RPMI7951 (cell line): Measurements from ENCODE around the gene RELT. TPM values are rescaled to one million over a fixed set of nuclear protein-coding genes. Genes with fewer than 3 reads are reported as not detected.

Source experiments
- DNase-seq: peaks from one replicate; pipeline ENCODE4 v3.0.0-alpha.2; 2012; ENCODE audit warnings: low read depth
- total RNA-seq: library from RNA; depleted of rRNA; stranded (reverse); fragments of >200 nt; shearing (Covaris generic); gene quantifications from 2 replicates; pipeline ENCODE4 v1.2.3, GENCODE V29; 2014

RELT gene
- total RNA-seq, 1 experiment from 2014 or later: 4.2 TPM

DNA sequence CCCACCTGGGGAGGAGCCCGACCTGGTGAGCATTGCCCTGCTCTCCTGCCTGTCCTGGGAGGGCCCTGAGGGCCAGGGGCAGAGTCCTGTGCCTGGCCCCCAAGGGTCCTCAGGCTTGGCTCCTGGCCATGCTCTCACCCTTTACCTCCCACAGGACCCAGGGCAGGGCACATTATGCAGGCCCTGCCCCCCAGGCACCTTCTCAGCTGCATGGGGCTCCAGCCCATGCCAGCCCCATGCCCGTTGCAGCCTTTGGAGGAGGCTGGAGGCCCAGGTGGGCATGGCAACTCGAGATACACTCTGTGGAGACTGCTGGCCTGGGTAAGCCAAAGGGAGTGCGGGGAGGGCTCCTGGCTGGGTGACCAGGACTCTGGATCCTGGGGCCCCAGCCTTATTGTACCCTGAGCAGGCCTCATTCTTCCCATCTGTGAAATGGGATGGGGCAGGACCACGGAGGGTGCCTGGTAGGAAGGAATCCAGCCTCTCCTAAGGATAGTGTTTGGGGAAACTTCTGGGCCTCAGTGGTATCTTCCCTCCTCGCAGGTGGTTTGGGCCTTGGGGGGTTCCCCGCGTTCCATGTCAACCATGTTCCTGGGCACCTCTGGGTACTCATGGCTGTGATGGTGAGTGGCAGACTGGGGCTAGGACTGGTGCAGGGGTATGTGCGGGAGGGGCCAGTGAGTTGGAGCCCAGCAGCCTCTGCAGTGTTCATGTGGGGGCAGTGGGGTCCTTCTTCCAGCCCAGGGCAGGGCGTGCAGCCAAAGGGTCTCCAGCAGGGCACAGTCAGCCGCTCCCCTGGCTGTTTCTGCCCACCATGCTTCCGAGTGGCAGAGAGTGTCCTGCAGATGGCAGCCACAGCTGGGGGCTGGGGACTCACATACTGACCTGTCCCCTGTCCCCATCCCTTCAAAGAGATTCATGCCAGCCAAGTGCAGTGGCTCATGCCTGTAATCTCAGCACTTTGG, 14.7 kb downstream of the RELT start:
- no peak for DNase-seq

DNA sequence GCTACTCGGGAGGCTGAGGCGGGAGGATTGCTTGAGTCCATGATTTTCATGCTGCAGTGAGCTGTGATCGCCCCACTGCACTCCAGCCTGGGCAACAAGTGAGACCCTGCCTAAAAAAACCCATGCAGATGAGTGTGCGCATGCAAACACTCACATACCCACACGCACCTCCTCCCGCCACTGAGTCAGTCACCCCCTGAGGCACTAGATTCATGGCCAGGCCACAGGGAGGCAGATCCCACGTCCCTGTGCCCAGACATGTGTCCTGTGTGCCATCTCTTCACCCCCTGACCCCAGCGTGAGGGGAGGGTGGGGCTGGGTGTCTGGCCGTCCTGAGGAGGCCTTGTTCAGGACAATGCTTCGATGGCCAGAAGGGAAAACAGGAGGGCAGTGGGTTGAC, 15.5 kb downstream of the RELT start:
- peak; percentile 26 for DNase-seq

DNA sequence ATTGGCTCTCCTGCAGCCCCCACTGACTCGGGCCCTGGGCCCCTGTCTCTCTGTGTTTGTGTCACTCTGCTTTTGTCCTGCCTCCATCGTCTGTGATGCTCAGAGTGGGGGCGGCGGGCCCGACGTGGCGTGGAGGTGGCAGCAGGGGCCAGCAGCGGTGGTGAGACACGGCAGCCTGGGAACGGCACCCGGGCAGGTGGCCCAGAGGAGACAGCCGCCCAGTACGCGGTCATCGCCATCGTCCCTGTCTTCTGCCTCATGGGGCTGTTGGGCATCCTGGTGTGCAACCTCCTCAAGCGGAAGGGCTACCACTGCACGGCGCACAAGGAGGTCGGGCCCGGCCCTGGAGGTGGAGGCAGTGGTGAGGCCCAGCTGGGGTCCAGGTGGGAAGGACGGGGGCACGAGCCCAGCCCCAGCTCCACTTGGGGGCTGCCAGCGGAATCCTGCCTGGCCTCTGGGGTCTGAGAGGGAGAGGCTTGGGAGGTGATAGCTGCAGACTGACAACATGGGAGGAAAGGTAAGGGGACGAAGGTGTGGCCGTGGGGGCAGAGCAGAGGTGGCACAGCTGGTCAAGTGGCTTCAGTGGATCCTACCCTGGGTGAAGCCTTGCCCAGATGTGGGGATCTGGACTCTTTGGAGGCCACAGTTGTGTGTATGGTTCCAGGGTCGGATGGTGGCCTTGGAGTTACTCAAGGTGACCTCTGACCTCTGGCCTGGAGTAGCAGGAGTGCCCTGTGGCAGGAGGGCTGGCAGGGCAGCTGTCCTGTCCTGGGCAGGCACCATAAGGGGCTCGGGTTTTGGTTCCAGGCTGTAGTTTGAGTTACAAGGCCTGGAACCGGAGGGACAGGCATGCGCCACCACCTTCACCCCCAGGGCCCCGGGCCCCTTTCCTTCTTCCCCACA, 16.2 kb downstream of the RELT start:
- DNase-seq: no peak

DNA sequence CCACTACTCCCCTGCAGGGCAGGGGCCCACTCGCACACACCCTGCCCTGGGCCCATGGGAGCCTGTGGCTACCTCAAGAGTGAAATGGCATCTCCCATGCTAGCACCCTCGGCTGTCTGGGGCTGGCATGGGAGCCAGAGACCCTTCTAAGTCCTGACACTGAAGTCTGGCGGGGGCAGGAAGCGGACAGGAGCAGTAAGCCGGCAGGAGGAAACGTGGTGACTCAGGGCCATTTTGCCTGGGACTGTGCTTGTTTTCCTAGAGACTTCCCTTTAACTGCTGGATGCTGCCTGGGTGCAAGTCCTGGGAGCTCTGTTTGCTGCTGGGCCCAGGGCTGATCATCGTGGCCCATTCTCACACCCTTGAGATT, 16.8 kb downstream of the RELT start:
- DNase-seq: no peak

DNA sequence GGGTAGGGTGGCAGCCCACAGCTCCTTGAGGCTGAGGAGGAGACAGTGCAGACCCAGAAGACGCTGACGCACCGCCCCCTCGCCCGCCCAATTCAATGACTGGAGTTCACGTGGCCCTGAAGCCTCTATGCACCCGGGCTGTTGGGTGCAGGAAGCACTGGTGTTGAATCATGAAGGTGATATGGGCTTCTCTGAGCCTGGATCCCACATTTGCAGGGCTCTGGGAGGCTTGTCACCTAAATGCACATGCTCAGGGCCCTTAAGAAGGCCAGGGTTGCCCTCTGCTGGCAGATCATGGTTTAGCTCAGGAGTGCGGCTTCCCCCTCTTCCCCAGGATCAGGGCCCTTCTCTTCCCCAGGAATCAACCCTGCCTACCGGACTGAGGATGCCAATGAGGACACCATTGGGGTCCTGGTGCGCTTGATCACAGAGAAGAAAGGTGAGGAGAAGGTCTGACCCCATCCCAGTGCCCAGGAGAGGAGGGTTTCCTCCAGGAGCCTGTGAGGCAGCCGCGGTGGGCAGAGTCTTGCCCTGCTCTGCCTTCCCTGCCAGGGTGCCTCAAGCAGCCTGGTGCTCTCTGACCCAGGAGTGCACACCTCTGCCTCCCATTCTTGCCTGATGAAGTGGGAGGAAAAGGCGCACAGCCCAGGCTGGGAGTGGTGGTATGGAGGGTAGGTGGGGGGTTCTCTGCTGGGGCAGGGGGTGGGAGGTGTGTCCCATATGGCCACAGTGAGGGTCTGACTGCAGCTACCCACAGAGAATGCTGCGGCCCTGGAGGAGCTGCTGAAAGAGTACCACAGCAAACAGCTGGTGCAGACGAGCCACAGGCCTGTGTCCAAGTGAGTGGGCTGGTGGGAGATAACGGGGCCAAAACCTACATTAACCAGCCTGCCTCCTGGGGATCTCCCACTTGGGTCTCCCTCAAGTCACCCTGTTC, 17.5 kb downstream of the RELT start:
- peak; percentile 69 for DNase-seq

DNA sequence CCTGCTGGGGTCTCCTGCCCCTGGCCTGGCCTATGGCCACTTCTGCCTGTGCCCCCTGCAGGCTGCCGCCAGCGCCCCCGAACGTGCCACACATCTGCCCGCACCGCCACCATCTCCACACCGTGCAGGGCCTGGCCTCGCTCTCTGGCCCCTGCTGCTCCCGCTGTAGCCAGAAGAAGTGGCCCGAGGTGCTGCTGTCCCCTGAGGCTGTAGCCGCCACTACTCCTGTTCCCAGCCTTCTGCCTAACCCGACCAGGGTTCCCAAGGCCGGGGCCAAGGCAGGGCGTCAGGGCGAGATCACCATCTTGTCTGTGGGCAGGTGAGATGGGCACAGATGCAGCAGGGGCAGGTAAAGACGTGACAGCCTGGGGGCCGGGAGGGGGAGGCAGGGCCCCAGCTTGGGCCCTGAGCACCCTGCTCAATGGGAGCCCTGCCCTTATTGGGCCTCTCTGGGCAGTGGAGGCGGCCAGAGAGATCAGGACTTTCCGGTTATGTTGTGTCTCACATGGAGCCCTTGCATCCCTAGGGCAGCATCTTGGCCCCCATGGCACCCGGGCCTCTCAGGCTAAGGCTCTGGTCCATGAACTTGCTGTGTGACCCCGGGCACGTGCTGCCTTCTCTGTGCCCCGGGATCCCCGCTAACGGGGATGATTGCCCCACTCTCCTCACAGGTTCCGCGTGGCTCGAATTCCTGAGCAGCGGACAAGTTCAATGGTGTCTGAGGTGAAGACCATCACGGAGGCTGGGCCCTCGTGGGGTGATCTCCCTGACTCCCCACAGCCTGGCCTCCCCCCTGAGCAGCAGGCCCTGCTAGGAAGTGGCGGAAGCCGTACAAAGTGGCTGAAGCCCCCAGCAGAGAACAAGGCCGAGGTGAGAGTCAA, 18.5 kb downstream of the RELT start:
- no peak for DNase-seq

DNA sequence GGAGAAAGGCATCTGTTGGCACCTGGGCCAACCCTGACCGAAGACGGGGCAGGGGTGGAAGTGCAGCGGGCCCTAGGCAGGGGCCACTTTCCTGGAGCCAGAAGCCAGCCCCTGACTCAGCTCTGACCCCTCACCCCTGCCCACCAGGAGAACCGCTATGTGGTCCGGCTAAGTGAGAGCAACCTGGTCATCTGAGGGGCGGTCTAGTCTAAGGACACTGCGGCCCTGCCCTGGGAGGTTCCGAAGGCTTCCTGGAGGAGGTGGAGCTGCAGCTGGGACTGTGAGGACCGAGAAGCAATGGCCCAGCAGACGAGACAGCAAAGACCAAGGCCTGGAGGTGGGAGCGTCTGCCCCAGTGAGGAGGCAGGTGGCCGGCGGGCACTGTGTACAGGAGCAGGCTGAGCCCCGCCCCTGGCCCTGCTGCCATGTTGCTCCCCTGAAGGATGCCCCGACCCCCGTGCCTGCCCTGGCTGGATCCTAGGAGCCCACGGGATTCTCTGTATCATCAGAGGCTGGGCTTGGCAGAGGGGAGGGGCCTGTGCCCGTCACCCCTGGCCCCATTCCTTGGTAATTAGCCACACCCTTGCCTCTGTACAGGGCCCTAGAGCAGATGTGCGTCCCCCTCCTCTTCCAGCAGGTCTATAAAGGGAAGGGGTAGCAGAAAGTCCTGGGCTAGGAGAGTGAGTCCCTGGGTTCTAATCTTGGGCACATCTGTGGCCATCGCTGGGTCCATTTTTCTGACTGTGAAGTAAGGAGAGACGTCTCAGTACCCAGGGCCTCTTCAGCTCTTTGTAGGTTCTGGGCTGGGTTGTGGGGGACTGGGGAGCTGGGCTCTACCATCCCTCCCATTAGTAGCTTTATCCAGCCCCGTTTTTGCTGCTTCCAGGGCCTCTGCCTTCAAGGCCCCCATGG, 19.4 kb downstream of the RELT start:
- DNase-seq: no peak

DNA sequence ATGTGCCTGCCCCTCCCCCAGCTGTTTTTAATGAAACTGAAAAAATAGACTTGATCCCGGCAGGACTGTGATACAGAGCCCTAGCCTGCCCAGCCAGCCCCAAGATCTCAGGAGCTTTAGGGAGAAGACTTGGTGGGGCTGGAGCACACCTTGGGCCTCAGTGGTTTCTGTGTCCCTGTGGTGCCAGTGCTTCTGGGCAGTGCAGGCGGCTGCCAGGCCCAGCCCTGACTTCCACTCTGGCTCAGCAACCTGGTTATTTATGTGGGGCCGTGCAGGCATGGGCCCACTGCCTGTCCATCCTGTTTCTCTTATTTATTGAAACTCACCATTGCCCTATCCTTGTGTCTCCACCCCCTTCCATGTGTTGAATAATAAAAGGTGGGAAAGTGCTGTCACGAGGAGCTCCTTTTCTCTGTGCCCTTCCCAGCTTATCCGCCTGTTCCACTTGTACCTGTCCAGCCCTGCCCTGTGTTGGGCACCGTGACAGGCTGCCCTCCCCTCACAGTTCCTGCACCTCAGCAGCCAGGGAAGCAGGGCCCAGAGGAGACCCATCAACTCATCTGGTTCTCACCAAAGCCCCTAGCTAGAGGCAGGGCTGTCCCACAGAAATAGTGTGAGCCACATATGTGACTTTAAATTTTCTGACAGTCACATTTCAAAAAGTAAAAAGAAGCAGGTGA, 20.2 kb downstream of the RELT start:
- no peak for DNase-seq

DNA sequence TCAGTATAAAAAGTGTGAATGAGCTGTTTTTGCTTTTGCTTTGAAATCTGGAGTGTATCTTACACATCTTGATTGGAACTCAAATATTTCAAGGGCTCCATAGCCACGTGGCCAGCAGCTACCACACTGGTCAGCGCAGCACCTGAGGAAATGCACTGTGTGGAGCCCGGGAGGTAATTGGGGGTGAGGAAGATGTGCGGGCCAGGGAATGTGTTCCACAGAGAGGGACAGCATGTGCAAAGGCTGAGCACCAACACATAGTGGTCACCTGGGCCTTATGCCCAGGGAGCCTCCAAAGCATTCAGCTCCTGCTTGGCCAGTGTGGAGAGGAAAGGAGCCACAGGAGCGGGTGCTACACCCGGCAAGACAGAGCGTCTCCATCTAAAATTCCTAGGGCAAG, 20.8 kb downstream of the RELT start:
- DNase-seq: no peak

DNA sequence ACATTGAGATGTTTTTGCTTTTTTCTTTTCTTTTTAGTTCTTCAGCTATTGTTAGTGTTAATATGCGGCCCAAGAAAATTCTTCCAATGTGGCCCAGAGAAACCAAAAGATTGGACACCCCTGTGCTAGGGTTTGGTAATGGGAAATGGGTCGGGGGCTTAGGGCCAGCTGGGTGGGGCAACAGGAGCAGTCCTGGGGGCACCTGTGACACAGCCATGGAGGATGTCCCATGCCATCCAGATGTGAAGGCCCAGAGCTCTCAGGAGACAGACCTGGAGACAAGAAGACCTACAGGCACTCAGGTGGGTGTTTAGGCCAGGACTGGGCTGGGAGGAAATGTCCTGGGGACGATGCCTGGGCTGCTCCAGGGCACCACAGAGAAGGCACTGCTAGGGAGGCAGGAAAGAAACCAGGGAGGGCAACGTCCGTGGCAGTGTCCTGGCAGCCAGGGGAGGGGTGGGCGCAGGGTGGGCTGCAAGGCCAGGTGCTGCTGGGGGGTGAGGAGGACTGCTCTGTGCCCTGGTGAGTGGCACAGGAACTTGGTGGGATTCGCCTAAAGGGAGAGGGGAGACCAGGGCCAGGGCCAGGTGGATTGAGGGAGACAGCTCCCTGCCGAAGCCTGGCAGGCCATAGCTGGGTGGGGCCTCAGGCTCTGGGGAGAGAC, 21.4 kb downstream of the RELT start:
- no peak for DNase-seq

DNA sequence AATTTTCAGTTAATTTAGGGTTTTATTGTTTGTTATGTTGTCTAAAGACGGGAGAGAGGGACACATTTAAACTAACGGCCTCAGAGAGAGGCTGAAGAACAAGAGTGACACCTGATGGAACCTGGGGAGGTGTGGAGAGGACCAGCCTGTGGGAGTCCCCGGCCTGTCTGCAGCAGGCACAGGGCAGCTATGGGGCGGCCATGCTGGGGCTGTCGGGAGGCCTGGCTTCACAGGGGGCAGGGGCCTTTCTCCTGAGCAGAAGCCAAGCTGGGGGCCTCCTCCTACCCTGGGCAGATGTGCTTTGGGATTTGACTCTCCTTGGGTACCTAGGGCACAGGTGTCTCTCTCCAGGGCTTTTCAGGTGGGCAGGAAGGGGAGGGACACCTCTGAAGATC, 21.9 kb downstream of the RELT start:
- DNase-seq: no peak

DNA sequence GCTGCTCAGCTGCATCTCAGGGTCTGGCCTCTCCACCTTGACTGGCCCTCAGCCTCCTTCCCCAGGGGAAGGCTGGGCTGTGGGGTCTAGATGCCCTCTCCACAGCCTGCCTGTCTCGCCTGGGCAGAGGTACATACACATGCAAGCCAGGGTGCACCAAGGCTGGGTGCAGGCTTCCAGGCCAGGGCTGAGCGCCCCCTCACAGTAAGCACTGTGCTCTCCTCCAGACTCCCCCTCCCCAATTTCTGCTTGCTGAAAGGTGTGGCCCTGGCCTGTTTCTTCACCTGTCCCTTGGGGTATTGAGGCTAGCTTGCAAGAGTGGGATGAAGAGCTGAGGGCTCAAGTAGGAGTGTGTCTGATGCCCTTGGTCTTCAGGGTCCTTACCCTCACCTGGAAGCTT, 22.5 kb downstream of the RELT start:
- DNase-seq: no peak

DNA sequence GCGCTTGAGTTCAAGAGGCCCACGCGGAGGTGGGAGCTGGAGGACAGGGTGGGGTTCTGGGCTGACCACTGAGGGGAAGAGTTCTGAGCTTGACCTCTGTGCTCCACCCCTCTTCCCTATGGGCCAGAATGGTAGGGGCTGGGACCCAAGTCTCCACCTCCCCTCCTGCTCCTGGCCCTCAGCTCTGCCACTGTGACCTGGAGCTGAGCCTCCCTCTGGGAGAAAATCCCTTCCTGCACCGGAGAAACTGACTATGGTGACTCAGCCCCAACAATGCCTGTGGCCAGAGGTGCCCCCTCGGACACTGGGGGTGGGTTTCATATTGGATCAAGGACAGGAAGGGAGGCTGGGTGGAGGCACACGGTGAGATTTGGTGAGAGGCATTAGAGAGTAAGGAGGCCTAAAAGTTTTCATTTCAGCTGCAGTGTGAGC, 23.0 kb downstream of the RELT start:
- DNase-seq: peak; percentile 25

DNA sequence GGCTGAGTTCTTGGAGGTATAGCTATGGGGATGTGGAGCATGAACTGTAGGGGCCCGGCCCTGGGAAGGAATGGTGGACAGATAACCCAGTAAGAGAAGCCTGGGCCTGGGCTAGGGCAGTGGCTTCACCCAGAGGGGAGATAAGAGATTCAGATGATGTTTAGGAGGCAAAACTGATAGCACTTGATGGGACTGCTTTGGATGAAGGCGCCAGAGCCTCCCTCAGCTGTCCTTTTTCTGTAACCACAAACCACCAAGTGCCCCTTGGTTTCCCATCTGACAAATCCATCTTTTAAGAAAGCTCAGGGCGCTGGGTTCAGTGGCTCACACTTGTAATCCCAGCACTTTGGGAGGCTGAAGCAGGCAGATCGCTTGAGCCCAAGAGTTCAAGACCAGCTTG, 23.4 kb downstream of the RELT start:
- DNase-seq: no peak

DNA sequence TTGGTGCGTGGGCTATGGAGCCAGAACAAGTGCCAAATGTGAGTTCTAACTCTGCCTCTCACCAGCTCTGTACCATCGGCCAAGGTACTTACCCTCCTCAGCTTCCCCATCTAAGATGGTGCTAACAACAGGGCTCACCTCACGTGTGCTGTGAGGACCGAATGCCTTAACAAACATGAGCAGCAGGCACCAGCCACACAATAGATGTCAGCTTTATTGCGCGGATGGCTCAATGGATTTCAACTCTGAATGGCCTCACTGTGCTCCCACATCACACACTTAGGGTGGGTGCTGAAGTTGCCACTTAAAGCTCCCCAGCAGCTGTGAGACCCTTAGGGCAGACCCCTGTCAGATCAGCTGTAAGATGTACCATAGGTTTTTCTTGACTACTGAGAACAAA, 24.1 kb downstream of the RELT start:
- no peak for DNase-seq

DNA sequence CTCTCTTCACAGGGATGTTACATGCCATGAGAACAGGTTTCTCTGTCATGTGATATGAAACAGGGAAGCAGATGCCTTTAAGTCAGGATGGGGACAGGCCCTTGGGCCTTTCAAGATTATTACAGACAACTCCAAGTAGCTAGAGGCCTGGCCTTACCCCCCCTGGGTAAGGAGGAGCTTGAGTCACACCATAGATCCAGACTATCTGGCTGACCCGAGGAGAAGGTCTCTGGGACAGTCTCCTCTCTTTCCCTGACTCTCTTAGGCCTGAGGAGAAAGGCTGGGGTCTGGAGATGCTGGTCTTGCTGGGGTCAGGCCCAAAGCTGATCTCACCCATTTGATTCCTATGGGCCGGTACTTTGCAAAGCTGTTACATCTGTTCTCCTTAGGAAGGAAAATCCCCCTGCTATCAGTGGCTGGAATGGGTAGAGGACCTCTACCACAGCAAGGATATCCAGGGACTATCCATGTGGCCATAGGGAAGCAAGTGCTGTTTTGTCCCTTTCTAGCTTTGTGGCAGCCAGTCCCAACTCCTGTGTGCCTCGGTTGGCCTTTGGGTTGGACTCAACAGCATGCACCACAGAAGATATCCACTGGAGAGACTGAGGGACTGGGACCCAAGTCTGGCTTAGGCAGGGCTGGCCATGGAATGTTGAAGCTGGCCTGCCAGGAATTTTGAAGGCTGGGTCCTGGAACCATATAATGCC, 25.2 kb downstream of the RELT start:
- DNase-seq: no peak

DNA sequence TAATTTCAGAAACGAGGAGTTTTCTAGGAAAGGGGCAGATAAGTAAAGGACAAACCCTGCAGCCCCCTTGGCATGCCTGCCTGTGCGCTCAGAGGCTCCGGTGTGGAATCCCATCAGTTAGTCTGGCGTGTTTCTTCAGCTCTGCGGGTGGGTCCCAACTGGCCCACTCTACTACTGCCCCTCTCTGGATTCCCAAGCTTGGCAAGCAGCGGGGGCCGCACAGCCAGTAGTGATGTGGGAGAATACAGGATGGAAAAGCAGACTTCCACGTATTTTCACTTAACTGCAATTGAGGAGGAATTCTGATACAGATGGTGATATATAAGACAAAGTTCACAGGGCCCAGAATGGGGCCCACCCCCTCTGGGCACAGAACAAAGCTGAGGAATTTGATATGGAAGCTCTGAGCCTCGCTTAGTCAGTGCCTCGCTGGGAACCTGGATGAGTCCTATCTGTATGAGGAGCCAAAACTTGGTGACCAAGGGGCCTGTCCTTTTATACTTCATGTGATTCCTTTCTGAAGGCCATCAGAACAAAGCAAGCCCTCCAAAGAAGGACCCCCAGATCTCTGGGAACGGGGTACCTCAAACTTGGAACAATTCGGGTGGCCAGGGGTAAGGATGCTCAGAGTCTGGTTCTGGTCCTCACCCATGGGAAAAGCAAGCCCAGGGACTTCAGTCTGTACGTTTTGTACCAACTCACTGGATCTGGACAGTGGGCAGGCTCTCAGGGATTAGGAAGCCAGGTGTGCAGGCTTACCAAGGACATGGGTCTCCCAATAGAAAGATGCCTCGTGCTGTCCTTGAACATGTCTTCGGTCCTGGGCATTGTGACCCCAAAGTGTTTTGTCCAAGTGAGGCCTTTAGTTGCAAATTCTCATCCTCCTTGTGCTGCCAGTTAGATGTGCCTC, 26.0 kb downstream of the RELT start:
- no peak for DNase-seq
